ENCODE data around the gene CCNE1. TPM values are rescaled to one million over a fixed set of nuclear protein-coding genes. Genes with fewer than 3 reads are reported as not detected.

The CCNE1 gene
- total RNA-seq, 1 experiment from 2014 or later = 36.0 TPM

DNA sequence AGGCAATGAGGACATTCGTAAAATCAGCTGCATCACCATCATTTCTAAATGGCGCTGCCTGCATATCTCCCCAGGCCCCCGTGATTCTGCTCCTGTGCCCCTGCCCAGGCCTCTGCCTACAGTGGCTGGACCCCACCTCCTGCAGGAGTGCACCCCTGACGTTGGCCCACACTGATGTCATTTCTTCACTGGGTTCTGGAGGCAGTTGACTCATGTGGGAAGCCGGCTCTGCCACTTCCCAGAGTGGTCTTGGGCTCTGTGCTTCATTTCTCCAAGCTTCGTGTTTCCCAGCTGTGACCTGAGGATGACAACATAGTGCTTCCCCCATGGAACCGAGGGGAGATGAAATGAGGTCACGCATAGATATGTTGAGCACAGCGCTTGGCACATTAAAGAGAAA lies 19.9 kb downstream of the CCNE1 start (continued):
- TF ChIP-seq EMX1 (CRISPR knock-in tag; IDR thresholded peaks at IDR 0.05) = no peak

DNA sequence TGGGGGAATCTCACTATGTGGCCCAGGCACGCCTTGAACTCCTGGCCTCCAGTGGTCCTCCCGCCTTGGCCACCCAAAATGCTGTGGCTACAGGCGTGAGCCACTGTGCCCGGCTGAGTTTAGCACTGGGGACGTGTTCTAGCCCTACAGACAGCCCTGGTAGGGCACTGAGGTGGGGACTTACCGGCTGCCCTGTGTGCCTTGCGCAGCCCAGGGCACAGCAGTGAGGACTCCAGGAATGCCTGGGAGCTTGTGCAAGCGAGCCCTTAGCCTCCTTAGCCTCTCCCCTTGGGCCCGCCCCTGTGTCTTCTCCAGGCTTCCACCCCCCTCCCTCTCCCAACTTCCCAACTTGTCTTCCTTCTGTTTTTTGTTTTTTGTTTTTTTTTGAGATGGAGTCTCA lies 21.0 kb downstream of the CCNE1 start:
- DNase-seq (ENCODE audit: low spot score) (no peak), ATAC-seq (no peak)
- no peak overlapping the region for H3K4me3 Mint-ChIP-seq
- H3K27me3 Mint-ChIP-seq (ENCODE audit: low read depth) = no peaks in the 10 kb centered on the region
- no peak overlapping the region for H3K27ac Mint-ChIP-seq
- H3K4me1 Mint-ChIP-seq = peaks cover 5% of the 10 kb centered on the region; the same call in 1 of the 2 replicates
- TF ChIP-seq, protein P1, sequence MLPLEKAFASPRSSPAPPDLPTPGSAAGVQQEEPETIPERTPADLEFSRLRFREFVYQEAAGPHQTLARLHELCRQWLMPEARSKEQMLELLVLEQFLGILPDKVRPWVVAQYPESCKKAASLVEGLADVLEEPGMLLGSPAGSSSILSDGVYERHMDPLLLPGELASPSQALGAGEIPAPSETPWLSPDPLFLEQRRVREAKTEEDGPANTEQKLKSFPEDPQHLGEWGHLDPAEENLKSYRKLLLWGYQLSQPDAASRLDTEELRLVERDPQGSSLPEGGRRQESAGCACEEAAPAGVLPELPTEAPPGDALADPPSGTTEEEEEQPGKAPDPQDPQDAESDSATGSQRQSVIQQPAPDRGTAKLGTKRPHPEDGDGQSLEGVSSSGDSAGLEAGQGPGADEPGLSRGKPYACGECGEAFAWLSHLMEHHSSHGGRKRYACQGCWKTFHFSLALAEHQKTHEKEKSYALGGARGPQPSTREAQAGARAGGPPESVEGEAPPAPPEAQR (CRISPR knock-in tag; IDR thresholded peaks at IDR 0.05) = no peak
- TF ChIP-seq, protein P2, sequence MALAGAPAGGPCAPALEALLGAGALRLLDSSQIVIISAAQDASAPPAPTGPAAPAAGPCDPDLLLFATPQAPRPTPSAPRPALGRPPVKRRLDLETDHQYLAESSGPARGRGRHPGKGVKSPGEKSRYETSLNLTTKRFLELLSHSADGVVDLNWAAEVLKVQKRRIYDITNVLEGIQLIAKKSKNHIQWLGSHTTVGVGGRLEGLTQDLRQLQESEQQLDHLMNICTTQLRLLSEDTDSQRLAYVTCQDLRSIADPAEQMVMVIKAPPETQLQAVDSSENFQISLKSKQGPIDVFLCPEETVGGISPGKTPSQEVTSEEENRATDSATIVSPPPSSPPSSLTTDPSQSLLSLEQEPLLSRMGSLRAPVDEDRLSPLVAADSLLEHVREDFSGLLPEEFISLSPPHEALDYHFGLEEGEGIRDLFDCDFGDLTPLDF (CRISPR knock-in tag; IDR thresholded peaks at IDR 0.05) = no peak
- TF ChIP-seq, protein P3, sequence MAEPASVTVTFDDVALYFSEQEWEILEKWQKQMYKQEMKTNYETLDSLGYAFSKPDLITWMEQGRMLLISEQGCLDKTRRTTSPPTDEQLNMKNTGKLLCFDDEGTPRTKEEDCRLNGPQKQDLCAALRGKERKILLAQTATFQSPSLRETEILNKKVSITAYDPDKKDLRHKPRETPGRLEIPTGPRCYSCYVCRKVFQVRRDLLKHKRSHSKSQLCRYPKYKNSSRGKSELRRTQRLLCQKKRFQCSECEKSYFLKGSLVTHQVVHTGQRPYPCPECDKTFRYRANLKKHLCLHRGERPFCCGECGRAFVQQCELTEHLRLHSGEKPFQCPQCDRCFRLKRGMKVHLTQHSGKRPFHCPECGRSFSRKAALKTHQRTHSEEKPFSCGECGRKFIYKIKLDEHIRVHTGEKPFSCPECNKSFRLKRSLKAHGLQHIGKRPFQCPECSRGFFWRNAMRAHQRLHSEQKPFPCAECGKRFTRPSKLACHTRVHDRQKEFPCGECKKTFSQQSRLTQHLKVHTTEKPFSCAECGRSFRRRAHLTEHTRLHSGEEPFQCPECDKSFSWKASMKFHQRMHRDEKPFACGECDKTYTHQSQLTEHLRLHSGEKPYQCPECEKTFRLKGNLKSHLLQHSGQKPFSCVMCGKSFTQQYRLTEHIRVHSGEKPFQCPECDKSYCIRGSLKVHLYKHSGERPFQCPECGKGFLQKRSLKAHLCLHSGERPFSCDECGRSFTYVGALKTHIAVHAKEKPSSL (CRISPR knock-in tag; conservative IDR thresholded peaks at IDR 0.05) = no peak
- TF ChIP-seq GRHL2 (CRISPR knock-in tag; IDR thresholded peaks at IDR 0.05; ENCODE audit: insufficient replicate concordance, severe bottlenecking) (no peak), NR3C1 (CRISPR knock-in tag; conservative IDR thresholded peaks at IDR 0.05; ENCODE audit: low read depth) (no peak), MYBL2 (CRISPR knock-in tag; IDR thresholded peaks at IDR 0.05) (no peak), RORB (CRISPR knock-in tag; IDR thresholded peaks at IDR 0.05) (no peak), SOX15 (CRISPR knock-in tag; IDR thresholded peaks at IDR 0.05) (no peak), ZNF317 (CRISPR knock-in tag; IDR thresholded peaks at IDR 0.05; ENCODE audit: borderline replicate concordance, low read depth) (no peak), NFYB (CRISPR knock-in tag; conservative IDR thresholded peaks at IDR 0.05; ENCODE audit: low read depth) (no peak), ETV6 (CRISPR knock-in tag; IDR thresholded peaks at IDR 0.05) (no peak), GTF2I (CRISPR knock-in tag; conservative IDR thresholded peaks at IDR 0.05) (no peak), TP53 (CRISPR knock-in tag; IDR thresholded peaks at IDR 0.05) (no peak), CREM (CRISPR knock-in tag; IDR thresholded peaks at IDR 0.05) (no peak)
- TF ChIP-seq, protein P4, sequence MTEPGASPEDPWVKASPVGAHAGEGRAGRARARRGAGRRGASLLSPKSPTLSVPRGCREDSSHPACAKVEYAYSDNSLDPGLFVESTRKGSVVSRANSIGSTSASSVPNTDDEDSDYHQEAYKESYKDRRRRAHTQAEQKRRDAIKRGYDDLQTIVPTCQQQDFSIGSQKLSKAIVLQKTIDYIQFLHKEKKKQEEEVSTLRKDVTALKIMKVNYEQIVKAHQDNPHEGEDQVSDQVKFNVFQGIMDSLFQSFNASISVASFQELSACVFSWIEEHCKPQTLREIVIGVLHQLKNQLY (CRISPR knock-in tag; IDR thresholded peaks at IDR 0.05) = no peak
- TF ChIP-seq, protein P5, sequence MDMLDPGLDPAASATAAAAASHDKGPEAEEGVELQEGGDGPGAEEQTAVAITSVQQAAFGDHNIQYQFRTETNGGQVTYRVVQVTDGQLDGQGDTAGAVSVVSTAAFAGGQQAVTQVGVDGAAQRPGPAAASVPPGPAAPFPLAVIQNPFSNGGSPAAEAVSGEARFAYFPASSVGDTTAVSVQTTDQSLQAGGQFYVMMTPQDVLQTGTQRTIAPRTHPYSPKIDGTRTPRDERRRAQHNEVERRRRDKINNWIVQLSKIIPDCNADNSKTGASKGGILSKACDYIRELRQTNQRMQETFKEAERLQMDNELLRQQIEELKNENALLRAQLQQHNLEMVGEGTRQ (CRISPR knock-in tag; IDR thresholded peaks at IDR 0.05) = no peak
- TF ChIP-seq, protein P6, sequence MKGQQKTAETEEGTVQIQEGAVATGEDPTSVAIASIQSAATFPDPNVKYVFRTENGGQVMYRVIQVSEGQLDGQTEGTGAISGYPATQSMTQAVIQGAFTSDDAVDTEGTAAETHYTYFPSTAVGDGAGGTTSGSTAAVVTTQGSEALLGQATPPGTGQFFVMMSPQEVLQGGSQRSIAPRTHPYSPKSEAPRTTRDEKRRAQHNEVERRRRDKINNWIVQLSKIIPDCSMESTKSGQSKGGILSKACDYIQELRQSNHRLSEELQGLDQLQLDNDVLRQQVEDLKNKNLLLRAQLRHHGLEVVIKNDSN (CRISPR knock-in tag; IDR thresholded peaks at IDR 0.05) = no peak
- TF ChIP-seq, protein P7, sequence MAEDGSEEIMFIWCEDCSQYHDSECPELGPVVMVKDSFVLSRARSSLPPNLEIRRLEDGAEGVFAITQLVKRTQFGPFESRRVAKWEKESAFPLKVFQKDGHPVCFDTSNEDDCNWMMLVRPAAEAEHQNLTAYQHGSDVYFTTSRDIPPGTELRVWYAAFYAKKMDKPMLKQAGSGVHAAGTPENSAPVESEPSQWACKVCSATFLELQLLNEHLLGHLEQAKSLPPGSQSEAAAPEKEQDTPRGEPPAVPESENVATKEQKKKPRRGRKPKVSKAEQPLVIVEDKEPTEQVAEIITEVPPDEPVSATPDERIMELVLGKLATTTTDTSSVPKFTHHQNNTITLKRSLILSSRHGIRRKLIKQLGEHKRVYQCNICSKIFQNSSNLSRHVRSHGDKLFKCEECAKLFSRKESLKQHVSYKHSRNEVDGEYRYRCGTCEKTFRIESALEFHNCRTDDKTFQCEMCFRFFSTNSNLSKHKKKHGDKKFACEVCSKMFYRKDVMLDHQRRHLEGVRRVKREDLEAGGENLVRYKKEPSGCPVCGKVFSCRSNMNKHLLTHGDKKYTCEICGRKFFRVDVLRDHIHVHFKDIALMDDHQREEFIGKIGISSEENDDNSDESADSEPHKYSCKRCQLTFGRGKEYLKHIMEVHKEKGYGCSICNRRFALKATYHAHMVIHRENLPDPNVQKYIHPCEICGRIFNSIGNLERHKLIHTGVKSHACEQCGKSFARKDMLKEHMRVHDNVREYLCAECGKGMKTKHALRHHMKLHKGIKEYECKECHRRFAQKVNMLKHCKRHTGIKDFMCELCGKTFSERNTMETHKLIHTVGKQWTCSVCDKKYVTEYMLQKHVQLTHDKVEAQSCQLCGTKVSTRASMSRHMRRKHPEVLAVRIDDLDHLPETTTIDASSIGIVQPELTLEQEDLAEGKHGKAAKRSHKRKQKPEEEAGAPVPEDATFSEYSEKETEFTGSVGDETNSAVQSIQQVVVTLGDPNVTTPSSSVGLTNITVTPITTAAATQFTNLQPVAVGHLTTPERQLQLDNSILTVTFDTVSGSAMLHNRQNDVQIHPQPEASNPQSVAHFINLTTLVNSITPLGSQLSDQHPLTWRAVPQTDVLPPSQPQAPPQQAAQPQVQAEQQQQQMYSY (CRISPR knock-in tag; IDR thresholded peaks at IDR 0.05) = no peak
- H3K36me3 Mint-ChIP-seq = no peaks in the 10 kb centered on the region
- ChIA-PET POLR2A (no interaction called here), CTCF (interaction anchor here (0.9 to 1.1 kb wide), 2 partner anchors 25 to 73 kb away, joined by 3 to 5 read pairs; no protein-coding TSS in a partner anchor)
- H3K9me3 Mint-ChIP-seq = no peaks in the 10 kb centered on the region
